HepG2 (cell line): ENCODE data around the gene DNPEP. TPM values are rescaled to one million over a fixed set of nuclear protein-coding genes. Genes with fewer than 3 reads are reported as not detected.

ENCODE experiments used
- ATAC-seq: fragments of 200-7000 bp; cut with Tn5 transposase; 3 replicates; pipeline ENCODE4 v1.9.1; 2020; ENCODE audit warnings: mild to moderate bottlenecking, moderate library complexity
- BruUV-seq: library from RNA; stranded (reverse); fragments of 400-500 nt; replicated peaks from 2 replicates; lab custom pipeline; 2021; lab: Mats Ljungman, UMichigan
- CTCF ChIA-PET: fragments of 300-600 bp; formaldehyde crosslinking; extraction: SDS; loops from one replicate; lab custom pipeline; 2021; ENCODE audit warnings: low total read pairs, inconsistent platforms, low intra/inter-chr PET ratio; lab: Yijun Ruan, JAX
- POLR2A ChIA-PET: fragments of 350-600 bp; sonication (Branson Sonifier 250); formaldehyde crosslinking; loops from one replicate; lab custom pipeline; 2020; ENCODE audit warnings: antibody characterized with exemption, inconsistent platforms; lab: Yijun Ruan, JAX
- DNase-seq: peaks from one replicate; pipeline ENCODE4 v3.0.0-alpha.2; 2015; ENCODE audit warnings: low spot score
- FAIRE-seq: peaks from 3 replicates; lab custom pipeline; 2011; peaks lifted over from hg19 to GRCh38; lab: Jason Lieb, UNC
- H2AFZ ChIP-seq: one replicate; pipeline ENCODE4 v1.6.1; 2011; ENCODE audit warnings: low read length, inconsistent platforms
- H3K27ac ChIP-seq: fragments of 300-600 bp; 3 replicates; pipeline ENCODE4 v1.8.0; 2011; ENCODE audit warnings: mixed run types, mild to moderate bottlenecking, mixed read lengths, low read length, inconsistent platforms; ENCODE audit not compliant: insufficient read depth; ENCODE audit errors: extremely low read length
- H3K27me3 ChIP-seq, 2 experiments: fragments of 200-600 bp in 1 of 2; 2 replicates in 1 of 2; 3 replicates in 1 of 2; pipeline versions ENCODE4 v1.6.0 to v1.8.0; 2011; ENCODE audit warnings: low read length in 2 of 2, mild to moderate bottlenecking in 2 of 2, moderate library complexity in 2 of 2, inconsistent platforms in 1 of 2; ENCODE audit not compliant: insufficient read depth in 2 of 2, control insufficient read depth in 1 of 2
- H3K36me3 ChIP-seq, 2 experiments: fragments of 200-600 bp in 1 of 2; replicated peaks in 1 of 2; 2 replicates in 1 of 2; 3 replicates in 1 of 2; pipeline versions ENCODE4 v1.5.1 to v1.8.0; 2011; ENCODE audit warnings: low read length in 2 of 2, inconsistent platforms in 1 of 2; ENCODE audit not compliant: insufficient read depth in 2 of 2, control insufficient read depth in 1 of 2
- H3K4me1 ChIP-seq: 2 replicates; pipeline ENCODE4 v1.5.1; 2012; ENCODE audit warnings: low read length, inconsistent platforms; ENCODE audit not compliant: insufficient read depth
- H3K4me2 ChIP-seq: 2 replicates; pipeline ENCODE4 v1.6.0; 2011; ENCODE audit warnings: low read depth, low read length, inconsistent platforms
- H3K4me3 ChIP-seq, 3 experiments: fragments of 200-600 bp in 1 of 3; sonication (generic), shearing (Covaris generic) in 1 of 3; replicated peaks in 1 of 3; 2 replicates each; pipeline ENCODE4 v1.5.1; 2011 to 2016; ENCODE audit warnings: low read length in 3 of 3, inconsistent platforms in 2 of 3, low read depth in 2 of 3, mild to moderate bottlenecking in 2 of 3, control low read depth in 1 of 3, mixed read lengths in 1 of 3; ENCODE audit not compliant: insufficient read depth in 1 of 3
- H3K79me2 ChIP-seq: one replicate; pipeline ENCODE4 v1.6.1; 2011; ENCODE audit warnings: low read length, inconsistent platforms; ENCODE audit not compliant: insufficient read depth
- H3K9ac ChIP-seq: 2 replicates; pipeline ENCODE4 v1.6.0; 2011; ENCODE audit warnings: mild to moderate bottlenecking, low read depth, low read length, inconsistent platforms; ENCODE audit not compliant: insufficient read depth
- H3K9me3 ChIP-seq: 2 replicates; pipeline ENCODE4 v1.5.1; 2012; ENCODE audit warnings: mild to moderate bottlenecking, low read length
- H4K20me1 ChIP-seq: 2 replicates; pipeline ENCODE4 v1.6.0; 2011; ENCODE audit warnings: inconsistent platforms, mild to moderate bottlenecking, low read length, moderate library complexity; ENCODE audit not compliant: insufficient read depth
- ARNTL ChIP-seq: sonication (generic); formaldehyde crosslinking; IDR thresholded peaks from 2 replicates; pipeline ENCODE4 v1.4.0; 2020; ENCODE audit warnings: mild to moderate bottlenecking, missing genetic modification reagents
- BCL6 ChIP-seq: IDR thresholded peaks from 2 replicates; pipeline ENCODE4 v1.6.1; 2016; ENCODE audit warnings: missing genetic modification reagents, missing compliant biosample characterization
- DPF2 ChIP-seq: sonication (generic); formaldehyde crosslinking; IDR thresholded peaks from 2 replicates; pipeline ENCODE4 v1.4.0; 2020; ENCODE audit warnings: mild to moderate bottlenecking, low read depth, missing genetic modification reagents, borderline replicate concordance
- FIP1L1 ChIP-seq: fragments of 200-400 bp; formaldehyde crosslinking; IDR thresholded peaks from 2 replicates; pipeline ENCODE4 v1.6.1; 2018; ENCODE audit warnings: low read depth, mild to moderate bottlenecking, low read length, moderate library complexity, borderline replicate concordance; ENCODE audit not compliant: insufficient read depth
- HMGXB3 ChIP-seq: sonication (generic); formaldehyde crosslinking; IDR thresholded peaks from 2 replicates; pipeline ENCODE4 v1.4.0; 2020; ENCODE audit warnings: missing genetic modification reagents, borderline replicate concordance
- JDP2 ChIP-seq: sonication (generic); formaldehyde crosslinking; IDR thresholded peaks from 2 replicates; pipeline ENCODE4 v1.8.1; 2022; ENCODE audit warnings: missing genetic modification reagents, borderline replicate concordance
- KLF12 ChIP-seq: sonication (generic); formaldehyde crosslinking; IDR thresholded peaks from 2 replicates; pipeline ENCODE4 v1.4.0; 2020; ENCODE audit warnings: missing genetic modification reagents, borderline replicate concordance
- POLR2AphosphoS2 ChIP-seq: IDR thresholded peaks from 2 replicates; pipeline ENCODE4 v1.6.1; 2011; ENCODE audit warnings: low read depth, low read length, improper control_type of control experiment
- PPARG ChIP-seq: conservative IDR thresholded peaks from 2 replicates; pipeline ENCODE4 v1.6.1; 2016; ENCODE audit warnings: missing biosample characterization, missing genetic modification reagents
- RNF219 ChIP-seq: sonication (generic); formaldehyde crosslinking; IDR thresholded peaks from 2 replicates; pipeline ENCODE4 v1.5.0; 2020; ENCODE audit warnings: mild to moderate bottlenecking, missing genetic modification reagents
- THAP7 ChIP-seq: sonication (generic); formaldehyde crosslinking; IDR thresholded peaks from 2 replicates; pipeline ENCODE4 v1.8.1; 2023; ENCODE audit warnings: mild to moderate bottlenecking, missing genetic modification reagents
- ZFP90 ChIP-seq: sonication (generic); formaldehyde crosslinking; IDR thresholded peaks from 2 replicates; pipeline ENCODE4 v1.8.0; 2022; ENCODE audit warnings: missing genetic modification reagents, mild to moderate bottlenecking, inconsistent platforms, borderline replicate concordance
- ZGPAT ChIP-seq: IDR thresholded peaks from 2 replicates; pipeline ENCODE4 v1.6.1; 2016; ENCODE audit warnings: mild to moderate bottlenecking
- ZNF780A ChIP-seq: sonication (generic); formaldehyde crosslinking; IDR thresholded peaks from 2 replicates; pipeline ENCODE4 v1.8.0; 2022; ENCODE audit warnings: mild to moderate bottlenecking, missing genetic modification reagents, moderate library complexity
- ZNF816 ChIP-seq: sonication (generic); formaldehyde crosslinking; IDR thresholded peaks from 2 replicates; pipeline ENCODE4 v1.8.0; 2022; ENCODE audit warnings: missing genetic modification reagents, mild to moderate bottlenecking, borderline replicate concordance
- WGBS: methylation state at CpG from one replicate; pipeline ENCODE4 v1.1.6; 2017; ENCODE audit warnings: low lambda C conversion rate; 5-methylcytosine and 5-hydroxymethylcytosine counted together
- in situ Hi-C: cut with HindIII; loops from 2 replicates; pipeline ENCODE4 v1.10.0; 2017; ENCODE audit warnings: low pct_unique_long_range_greater_than_20kb; ENCODE audit not compliant: extremely low pct_ligation_motif_present
- intact Hi-C: fragments of 100-400 bp; cut with micrococcal nuclease; formaldehyde crosslinking; loops from one replicate; pipeline ENCODE4 v1.10.0; 2022; ENCODE audit not compliant: unreplicated experiment
- polyA plus RNA-seq, 8 experiments: library from polyadenylated mRNA; depleted of rRNA in 3 of 8; stranded (reverse) in 7 of 8; unstranded in 1 of 8; fragments of >200 nt; fragmentation: Illumina TruSeq in 4 of 8; extraction: Trizol in 4 of 8; gene quantifications; 2 replicates each; pipeline versions ENCODE4 v1.2.1 to v1.2.3, GENCODE V29; 2011 to 2016; ENCODE audit warnings: low read depth in 4 of 8, missing spikeins in 1 of 8, mixed read lengths in 1 of 8; ENCODE audit not compliant: insufficient read depth in 1 of 8
- total RNA-seq, 5 experiments: library from RNA; depleted of rRNA; stranded (reverse); fragments of >200 nt; fragmentation: Illumina TruSeq; extraction: Trizol; gene quantifications; 2 replicates each; pipeline ENCODE4 v1.2.3, GENCODE V29; 2016; ENCODE audit warnings: low read depth in 1 of 5

The DNPEP gene
- total and polyA plus RNA-seq, 2 of the 13 experiments (the other 11 are each of a cell fraction or from before 2014, with no cell fraction given) = 104 to 109 TPM

GRCh38 chr2:219395609-219396008 lies 7.9 kb upstream of the DNPEP start:
- in situ Hi-C loops (no loop called here), intact Hi-C loops (no loop called here)
- H3K4me2 ChIP-seq = no peak overlapping the region
- no peak overlapping the region for H3K27ac ChIP-seq
- WGBS = 82% methylated on average over 3 of the region's 3 CpGs
- peaks cover 24% of the 10 kb centered on the region for H3K4me1 ChIP-seq
- H3K9ac ChIP-seq = no peak overlapping the region
- no TSS peak for BruUV-seq
- no peaks in the 10 kb centered on the region for H3K79me2 ChIP-seq
- H3K4me3 ChIP-seq = no peak overlapping the region
- FAIRE-seq (no peak), ATAC-seq (no peak), DNase-seq (no peak)
- no peak overlapping the region for H2AFZ ChIP-seq
- no peaks in the 10 kb centered on the region for H3K36me3 ChIP-seq
- H4K20me1 ChIP-seq = no peaks in the 10 kb centered on the region
- H3K27me3 ChIP-seq = peaks cover 0 to 11% of the 10 kb centered on the region in 2 experiments; a peak in 2 of 5 replicates
- ChIA-PET POLR2A (no interaction called here), CTCF (no interaction called here)
- no peaks in the 10 kb centered on the region for H3K9me3 ChIP-seq
- TF ChIP-seq HMGXB3 (CRISPR knock-in tag) (no peak), KLF12 (CRISPR knock-in tag) (no peak), JDP2 (CRISPR knock-in tag) (no peak), DPF2 (CRISPR knock-in tag) (no peak), ZGPAT (no peak), ZNF780A (CRISPR knock-in tag) (no peak), THAP7 (CRISPR knock-in tag) (no peak), ARNTL (CRISPR knock-in tag) (no peak), POLR2AphosphoS2 (no peak), RNF219 (CRISPR knock-in tag) (no peak), FIP1L1 (no peak), ZNF816 (no peak), ZFP90 (no peak), PPARG (no peak), BCL6 (CRISPR knock-in tag) (no peak)
